HepG2 (cell line): Measurements from ENCODE around the gene CACNA2D1. TPM values are rescaled to one million over a fixed set of nuclear protein-coding genes. Genes with fewer than 3 reads are reported as not detected.

ENCODE experiments used
- ATAC-seq: fragments of 200-7000 bp; cut with Tn5 transposase; 3 replicates; pipeline ENCODE4 v1.9.1; 2020; ENCODE audit warnings: mild to moderate bottlenecking, moderate library complexity
- BruUV-seq: library from RNA; stranded (reverse); fragments of 400-500 nt; replicated peaks from 2 replicates; lab custom pipeline; 2021; lab: Mats Ljungman, UMichigan
- CTCF ChIA-PET: fragments of 300-600 bp; formaldehyde crosslinking; extraction: SDS; loops from one replicate; lab custom pipeline; 2021; ENCODE audit warnings: low total read pairs, inconsistent platforms, low intra/inter-chr PET ratio; lab: Yijun Ruan, JAX
- POLR2A ChIA-PET: fragments of 350-600 bp; sonication (Branson Sonifier 250); formaldehyde crosslinking; loops from one replicate; lab custom pipeline; 2020; ENCODE audit warnings: antibody characterized with exemption, inconsistent platforms; lab: Yijun Ruan, JAX
- DNase-seq: peaks from one replicate; pipeline ENCODE4 v3.0.0-alpha.2; 2015; ENCODE audit warnings: low spot score
- FAIRE-seq: peaks from 3 replicates; lab custom pipeline; 2011; peaks lifted over from hg19 to GRCh38; lab: Jason Lieb, UNC
- H2AFZ ChIP-seq: one replicate; pipeline ENCODE4 v1.6.1; 2011; ENCODE audit warnings: low read length, inconsistent platforms
- H3K27ac ChIP-seq: fragments of 300-600 bp; 3 replicates; pipeline ENCODE4 v1.8.0; 2011; ENCODE audit warnings: mixed run types, mild to moderate bottlenecking, mixed read lengths, low read length, inconsistent platforms; ENCODE audit not compliant: insufficient read depth; ENCODE audit errors: extremely low read length
- H3K27me3 ChIP-seq, 2 experiments: fragments of 200-600 bp in 1 of 2; 2 replicates in 1 of 2; 3 replicates in 1 of 2; pipeline versions ENCODE4 v1.6.0 to v1.8.0; 2011; ENCODE audit warnings: low read length in 2 of 2, mild to moderate bottlenecking in 2 of 2, moderate library complexity in 2 of 2, inconsistent platforms in 1 of 2; ENCODE audit not compliant: insufficient read depth in 2 of 2, control insufficient read depth in 1 of 2
- H3K36me3 ChIP-seq, 2 experiments: fragments of 200-600 bp in 1 of 2; replicated peaks in 1 of 2; 2 replicates in 1 of 2; 3 replicates in 1 of 2; pipeline versions ENCODE4 v1.5.1 to v1.8.0; 2011; ENCODE audit warnings: low read length in 2 of 2, inconsistent platforms in 1 of 2; ENCODE audit not compliant: insufficient read depth in 2 of 2, control insufficient read depth in 1 of 2
- H3K4me1 ChIP-seq: 2 replicates; pipeline ENCODE4 v1.5.1; 2012; ENCODE audit warnings: low read length, inconsistent platforms; ENCODE audit not compliant: insufficient read depth
- H3K4me2 ChIP-seq: 2 replicates; pipeline ENCODE4 v1.6.0; 2011; ENCODE audit warnings: low read depth, low read length, inconsistent platforms
- H3K4me3 ChIP-seq, 3 experiments: fragments of 200-600 bp in 1 of 3; sonication (generic), shearing (Covaris generic) in 1 of 3; replicated peaks in 1 of 3; 2 replicates each; pipeline ENCODE4 v1.5.1; 2011 to 2016; ENCODE audit warnings: low read length in 3 of 3, inconsistent platforms in 2 of 3, low read depth in 2 of 3, mild to moderate bottlenecking in 2 of 3, control low read depth in 1 of 3, mixed read lengths in 1 of 3; ENCODE audit not compliant: insufficient read depth in 1 of 3
- H3K79me2 ChIP-seq: one replicate; pipeline ENCODE4 v1.6.1; 2011; ENCODE audit warnings: low read length, inconsistent platforms; ENCODE audit not compliant: insufficient read depth
- H3K9ac ChIP-seq: 2 replicates; pipeline ENCODE4 v1.6.0; 2011; ENCODE audit warnings: mild to moderate bottlenecking, low read depth, low read length, inconsistent platforms; ENCODE audit not compliant: insufficient read depth
- H3K9me3 ChIP-seq: 2 replicates; pipeline ENCODE4 v1.5.1; 2012; ENCODE audit warnings: mild to moderate bottlenecking, low read length
- H4K20me1 ChIP-seq: 2 replicates; pipeline ENCODE4 v1.6.0; 2011; ENCODE audit warnings: inconsistent platforms, mild to moderate bottlenecking, low read length, moderate library complexity; ENCODE audit not compliant: insufficient read depth
- FIP1L1 ChIP-seq: fragments of 200-400 bp; formaldehyde crosslinking; IDR thresholded peaks from 2 replicates; pipeline ENCODE4 v1.6.1; 2018; ENCODE audit warnings: low read depth, mild to moderate bottlenecking, low read length, moderate library complexity, borderline replicate concordance; ENCODE audit not compliant: insufficient read depth
- ISX ChIP-seq: sonication (generic); formaldehyde crosslinking; conservative IDR thresholded peaks from 2 replicates; pipeline ENCODE4 v1.5.0; 2020; ENCODE audit warnings: missing genetic modification reagents
- KAT7 ChIP-seq: IDR thresholded peaks from 2 replicates; pipeline ENCODE4 v1.6.1; 2018; ENCODE audit warnings: borderline replicate concordance, missing compliant biosample characterization
- KMT2A ChIP-seq: sonication (generic); formaldehyde crosslinking; IDR thresholded peaks from 2 replicates; pipeline ENCODE4 v1.4.0; 2020; ENCODE audit warnings: missing genetic modification reagents
- MLLT10 ChIP-seq: sonication (generic); formaldehyde crosslinking; IDR thresholded peaks from 2 replicates; pipeline ENCODE4 v1.4.0; 2020; ENCODE audit warnings: missing genetic modification reagents
- RAD51 ChIP-seq: fragments of 450-650 bp; IDR thresholded peaks from 2 replicates; pipeline ENCODE4 v1.6.1; 2016; ENCODE audit warnings: borderline replicate concordance
- SMARCC2 ChIP-seq: fragments of 450-650 bp; IDR thresholded peaks from 2 replicates; pipeline ENCODE4 v1.6.1; 2017; ENCODE audit warnings: antibody characterized with exemption, mild to moderate bottlenecking
- SPEN ChIP-seq: sonication (generic); formaldehyde crosslinking; IDR thresholded peaks from 2 replicates; pipeline ENCODE4 v1.5.1; 2020; ENCODE audit warnings: low read depth, mild to moderate bottlenecking, missing genetic modification reagents
- TBX2 ChIP-seq: sonication (generic); formaldehyde crosslinking; IDR thresholded peaks from 2 replicates; pipeline ENCODE4 v1.5.0; 2020; ENCODE audit warnings: missing genetic modification reagents, mild to moderate bottlenecking, borderline replicate concordance
- TOPORS ChIP-seq: sonication (generic); formaldehyde crosslinking; IDR thresholded peaks from 2 replicates; pipeline ENCODE4 v1.8.0; 2023; ENCODE audit warnings: mild to moderate bottlenecking, missing genetic modification reagents
- ZBTB21 ChIP-seq: sonication (generic); formaldehyde crosslinking; IDR thresholded peaks from 2 replicates; pipeline ENCODE4 v1.4.0; 2020; ENCODE audit warnings: missing genetic modification reagents
- ZNF264 ChIP-seq: sonication (generic); formaldehyde crosslinking; IDR thresholded peaks from 2 replicates; pipeline ENCODE4 v1.4.0; 2020; ENCODE audit warnings: missing genetic modification reagents
- ZNF451 ChIP-seq: sonication (generic); formaldehyde crosslinking; IDR thresholded peaks from 2 replicates; pipeline ENCODE4 v1.5.0; 2020; ENCODE audit warnings: mild to moderate bottlenecking, missing genetic modification reagents
- ZNF720 ChIP-seq: sonication (generic); formaldehyde crosslinking; IDR thresholded peaks from 2 replicates; pipeline ENCODE4 v1.4.0; 2020; ENCODE audit warnings: missing genetic modification reagents
- ZNF766 ChIP-seq: sonication (generic); formaldehyde crosslinking; IDR thresholded peaks from 2 replicates; pipeline ENCODE4 v1.5.0; 2020; ENCODE audit warnings: missing genetic modification reagents, borderline replicate concordance
- ZNF773 ChIP-seq: sonication (generic); formaldehyde crosslinking; IDR thresholded peaks from 2 replicates; pipeline ENCODE4 v1.4.0; 2020; ENCODE audit warnings: missing genetic modification reagents, borderline replicate concordance
- WGBS: methylation state at CpG from one replicate; pipeline ENCODE4 v1.1.6; 2017; ENCODE audit warnings: low lambda C conversion rate; 5-methylcytosine and 5-hydroxymethylcytosine counted together
- in situ Hi-C: cut with HindIII; loops from 2 replicates; pipeline ENCODE4 v1.10.0; 2017; ENCODE audit warnings: low pct_unique_long_range_greater_than_20kb; ENCODE audit not compliant: extremely low pct_ligation_motif_present
- intact Hi-C: fragments of 100-400 bp; cut with micrococcal nuclease; formaldehyde crosslinking; loops from one replicate; pipeline ENCODE4 v1.10.0; 2022; ENCODE audit not compliant: unreplicated experiment
- polyA plus RNA-seq, 8 experiments: library from polyadenylated mRNA; depleted of rRNA in 3 of 8; stranded (reverse) in 7 of 8; unstranded in 1 of 8; fragments of >200 nt; fragmentation: Illumina TruSeq in 4 of 8; extraction: Trizol in 4 of 8; gene quantifications; 2 replicates each; pipeline versions ENCODE4 v1.2.1 to v1.2.3, GENCODE V29; 2011 to 2016; ENCODE audit warnings: low read depth in 4 of 8, missing spikeins in 1 of 8, mixed read lengths in 1 of 8; ENCODE audit not compliant: insufficient read depth in 1 of 8
- total RNA-seq, 5 experiments: library from RNA; depleted of rRNA; stranded (reverse); fragments of >200 nt; fragmentation: Illumina TruSeq; extraction: Trizol; gene quantifications; 2 replicates each; pipeline ENCODE4 v1.2.3, GENCODE V29; 2016; ENCODE audit warnings: low read depth in 1 of 5
- TF ChIP-seq, protein P1 (sequence below): sonication (generic); formaldehyde crosslinking; IDR thresholded peaks from 2 replicates; pipeline ENCODE4 v1.4.0; 2020; ENCODE audit warnings: mild to moderate bottlenecking, missing genetic modification reagents
- TF ChIP-seq, protein P2 (sequence below): sonication (generic); formaldehyde crosslinking; IDR thresholded peaks from 2 replicates; pipeline ENCODE4 v1.5.0; 2020; ENCODE audit warnings: missing genetic modification reagents, mild to moderate bottlenecking, borderline replicate concordance
- TF ChIP-seq, protein P3 (sequence below): sonication (generic); formaldehyde crosslinking; IDR thresholded peaks from 2 replicates; pipeline ENCODE4 v1.9.0; 2021; ENCODE audit warnings: missing genetic modification reagents, borderline replicate concordance

Gene CACNA2D1
- total and polyA plus RNA-seq, 2 of the 13 experiments (the other 11 are each of a cell fraction or from before 2014, with no cell fraction given): not detected

GRCh38 chr7:82270870-82271269 is 172.7 kb downstream of the CACNA2D1 start (continued):
- TF ChIP-seq, protein P1, sequence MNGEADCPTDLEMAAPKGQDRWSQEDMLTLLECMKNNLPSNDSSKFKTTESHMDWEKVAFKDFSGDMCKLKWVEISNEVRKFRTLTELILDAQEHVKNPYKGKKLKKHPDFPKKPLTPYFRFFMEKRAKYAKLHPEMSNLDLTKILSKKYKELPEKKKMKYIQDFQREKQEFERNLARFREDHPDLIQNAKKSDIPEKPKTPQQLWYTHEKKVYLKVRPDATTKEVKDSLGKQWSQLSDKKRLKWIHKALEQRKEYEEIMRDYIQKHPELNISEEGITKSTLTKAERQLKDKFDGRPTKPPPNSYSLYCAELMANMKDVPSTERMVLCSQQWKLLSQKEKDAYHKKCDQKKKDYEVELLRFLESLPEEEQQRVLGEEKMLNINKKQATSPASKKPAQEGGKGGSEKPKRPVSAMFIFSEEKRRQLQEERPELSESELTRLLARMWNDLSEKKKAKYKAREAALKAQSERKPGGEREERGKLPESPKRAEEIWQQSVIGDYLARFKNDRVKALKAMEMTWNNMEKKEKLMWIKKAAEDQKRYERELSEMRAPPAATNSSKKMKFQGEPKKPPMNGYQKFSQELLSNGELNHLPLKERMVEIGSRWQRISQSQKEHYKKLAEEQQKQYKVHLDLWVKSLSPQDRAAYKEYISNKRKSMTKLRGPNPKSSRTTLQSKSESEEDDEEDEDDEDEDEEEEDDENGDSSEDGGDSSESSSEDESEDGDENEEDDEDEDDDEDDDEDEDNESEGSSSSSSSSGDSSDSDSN (CRISPR knock-in tag): no peak
- TF ChIP-seq SMARCC2: no peak
- TF ChIP-seq, protein P2, sequence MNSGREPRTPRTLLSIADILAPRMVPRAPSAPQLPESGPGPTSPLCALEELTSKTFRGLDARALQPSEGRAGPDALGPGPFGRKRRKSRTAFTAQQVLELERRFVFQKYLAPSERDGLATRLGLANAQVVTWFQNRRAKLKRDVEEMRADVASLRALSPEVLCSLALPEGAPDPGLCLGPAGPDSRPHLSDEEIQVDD (CRISPR knock-in tag): no peak

- intact Hi-C loops (no loop called here), in situ Hi-C loops (no loop called here)
- no peak overlapping the region for H3K4me2 ChIP-seq
- no peak overlapping the region for H2AFZ ChIP-seq
- BruUV-seq: no TSS peak
- 0% methylated on average over 1 of the region's 1 CpG for WGBS
- FAIRE-seq: no peak
- CTCF ChIA-PET: no interaction called here
- H3K4me3 ChIP-seq: no peak overlapping the region
- H3K4me1 ChIP-seq: no peaks in the 10 kb centered on the region
- H3K27ac ChIP-seq: no peak overlapping the region
- ATAC-seq: no peak
- POLR2A ChIA-PET: no interaction called here
- no peaks in the 10 kb centered on the region for H3K36me3 ChIP-seq
- DNase-seq: no peak
- H3K9ac ChIP-seq: no peak overlapping the region
- H4K20me1 ChIP-seq: no peaks in the 10 kb centered on the region
- H3K27me3 ChIP-seq: no peaks in the 10 kb centered on the region
- no peaks in the 10 kb centered on the region for H3K79me2 ChIP-seq
- no peaks in the 10 kb centered on the region for H3K9me3 ChIP-seq
- no peak for TF ChIP-seq SPEN (CRISPR knock-in tag)
- no peak for TF ChIP-seq TBX2 (CRISPR knock-in tag)
- TF ChIP-seq ZNF720 (CRISPR knock-in tag): no peak
- no peak for TF ChIP-seq TOPORS (CRISPR knock-in tag)
- no peak for TF ChIP-seq ZNF773 (CRISPR knock-in tag)
- no peak for TF ChIP-seq RAD51
- TF ChIP-seq KMT2A: no peak
- no peak for TF ChIP-seq ZNF451
- no peak for TF ChIP-seq ISX
- TF ChIP-seq ZNF264 (CRISPR knock-in tag): no peak
- no peak for TF ChIP-seq KAT7 (CRISPR knock-in tag)
- TF ChIP-seq MLLT10 (CRISPR knock-in tag): no peak
- TF ChIP-seq FIP1L1: no peak
- no peak for TF ChIP-seq ZNF766 (CRISPR knock-in tag)
- TF ChIP-seq ZBTB21 (CRISPR knock-in tag): no peak
- TF ChIP-seq, protein P3, sequence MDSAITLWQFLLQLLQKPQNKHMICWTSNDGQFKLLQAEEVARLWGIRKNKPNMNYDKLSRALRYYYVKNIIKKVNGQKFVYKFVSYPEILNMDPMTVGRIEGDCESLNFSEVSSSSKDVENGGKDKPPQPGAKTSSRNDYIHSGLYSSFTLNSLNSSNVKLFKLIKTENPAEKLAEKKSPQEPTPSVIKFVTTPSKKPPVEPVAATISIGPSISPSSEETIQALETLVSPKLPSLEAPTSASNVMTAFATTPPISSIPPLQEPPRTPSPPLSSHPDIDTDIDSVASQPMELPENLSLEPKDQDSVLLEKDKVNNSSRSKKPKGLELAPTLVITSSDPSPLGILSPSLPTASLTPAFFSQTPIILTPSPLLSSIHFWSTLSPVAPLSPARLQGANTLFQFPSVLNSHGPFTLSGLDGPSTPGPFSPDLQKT (CRISPR knock-in tag): no peak
Observed at GRCh38 chr7:82268632-82269031, 174.9 kb downstream of the CACNA2D1 start.
